Measurements from ENCODE around the gene NUDCD2.

GRCh38 chr5:163440954-163441353, 18.9 kb downstream of the NUDCD2 start:
- TF ChIP-seq POLR2AphosphoS5 (IDR thresholded peaks at IDR 0.05; ENCODE audit: low read depth, low read length) (no peak), TAF1 (IDR thresholded peaks at IDR 0.05; ENCODE audit: borderline replicate concordance, low read depth, low read length) (no peak)
